AG10803 (cell line): Measurements from ENCODE around the gene KISS1R.

Source experiments
- DNase-seq: peaks from one replicate; pipeline ENCODE4 v3.0.0; 2010; ENCODE audit warnings: low read depth
- H3K4me3 ChIP-seq: 2 replicates; pipeline ENCODE4 v1.5.1; 2011; ENCODE audit warnings: mild to moderate bottlenecking, low read length, control low read depth
- CTCF ChIP-seq: conservative IDR thresholded peaks from 2 replicates; pipeline ENCODE4 v1.5.1; 2011; ENCODE audit warnings: mild to moderate bottlenecking, low read length, control low read depth, inconsistent platforms

The KISS1R gene

GRCh38 chr19:927351-927779, 10.2 kb downstream of the KISS1R start:
- peak overlapping the region; percentile 79 for H3K4me3 ChIP-seq
- no peak for TF ChIP-seq CTCF
- DNase-seq: no peak

GRCh38 chr19:927780-928401, 10.8 kb downstream of the KISS1R start:
- DNase-seq: no peak
- TF ChIP-seq CTCF: no peak
- H3K4me3 ChIP-seq: peak overlapping the region; percentile 79

- H3K4me3 ChIP-seq: peak overlapping the region; percentile 12; the same call in 1 of the 2 replicates
- no peak for TF ChIP-seq CTCF
- DNase-seq: peak; percentile 31
Measured at GRCh38 chr19:928471-929202, 11.5 kb downstream of the KISS1R start.

GRCh38 chr19:929203-929890, 12.2 kb downstream of the KISS1R start:
- no peak for DNase-seq
- H3K4me3 ChIP-seq: no peak overlapping the region
- no peak for TF ChIP-seq CTCF

- H3K4me3 ChIP-seq: no peak overlapping the region
- TF ChIP-seq CTCF: no peak
- no peak for DNase-seq
Measured at GRCh38 chr19:929891-930258, 12.7 kb downstream of the KISS1R start.

GRCh38 chr19:931860-932647, 14.9 kb downstream of the KISS1R start:
- H3K4me3 ChIP-seq: no peak overlapping the region
- no peak for DNase-seq
- TF ChIP-seq CTCF: no peak
